Upper lobe of left lung (tissue), 6 donors: Measurements from ENCODE around the gene PRND. TPM values are rescaled to one million over a fixed set of nuclear protein-coding genes. Genes with fewer than 3 reads are reported as not detected.

ENCODE experiments used
- ATAC-seq, 2 donors: fragments of 200-7000 bp; cut with Tn5 transposase; one replicate each; pipeline ENCODE4 v1.9.1; 2022; ENCODE audit warnings: mild to moderate bottlenecking in 2 of 2, moderate library complexity in 2 of 2; ENCODE audit not compliant: low FRiP score in 2 of 2
- DNase-seq, 2 donors: peaks; one replicate each; pipeline ENCODE4 v3.0.0-alpha.2; 2019 to 2020
- H3K27ac ChIP-seq, 4 donors: fragments of 200-600 bp; sonication (generic); one replicate each; pipeline ENCODE4 v1.5.1; 2016 to 2019
- H3K27me3 ChIP-seq, 4 donors: fragments of 200-600 bp; sonication (generic); one replicate each; pipeline ENCODE4 v1.5.1; 2017 to 2019
- H3K36me3 ChIP-seq, 4 donors: fragments of 200-600 bp; sonication (generic); one replicate each; pipeline ENCODE4 v1.5.1; 2016 to 2019
- H3K4me1 ChIP-seq, 4 donors: fragments of 200-600 bp; sonication (generic); one replicate each; pipeline ENCODE4 v1.5.1; 2018 to 2019
- H3K4me3 ChIP-seq, 4 donors: fragments of 200-600 bp; sonication (generic); one replicate each; pipeline ENCODE4 v1.5.1; 2017 to 2019; ENCODE audit warnings: mild to moderate bottlenecking in 2 of 4, moderate library complexity in 1 of 4
- H3K9me3 ChIP-seq, 4 donors: fragments of 200-600 bp; sonication (generic); one replicate each; pipeline ENCODE4 v1.5.1; 2018 to 2019
- CTCF ChIP-seq, 6 experiments: fragments of 450-650 bp in 4 of 6; fragments of 200-600 bp in 2 of 6; sonication (generic) in 2 of 6; IDR thresholded peaks; one replicate each; pipeline ENCODE4 v1.5.1; 2016 to 2019; ENCODE audit warnings: antibody characterized with exemption in 6 of 6
- EP300 ChIP-seq, 4 donors: sonication (generic); formaldehyde crosslinking; IDR thresholded peaks; one replicate each; pipeline ENCODE4 v1.5.1; 2017; ENCODE audit warnings: antibody characterized with exemption in 4 of 4, control low read depth in 2 of 4
- POLR2A ChIP-seq, 4 donors: fragments of 450-650 bp; IDR thresholded peaks; one replicate each; pipeline ENCODE4 v1.5.1; 2016 to 2017; ENCODE audit warnings: antibody characterized with exemption in 4 of 4, mild to moderate bottlenecking in 2 of 4
- POLR2AphosphoS5 ChIP-seq, 2 donors: sonication (generic); formaldehyde crosslinking; IDR thresholded peaks; one replicate each; pipeline ENCODE4 v1.5.1; 2017; ENCODE audit warnings: antibody characterized with exemption in 2 of 2
- whole genome bisulfite sequencing, 2 donors: methylation state at CpG; one replicate each; pipeline ENCODE4 v1.1.5; 2017 to 2018; 5-methylcytosine and 5-hydroxymethylcytosine counted together
- total RNA-seq, 6 donors: library from RNA; depleted of rRNA in 4 of 6; stranded (reverse); fragments of >200 nt in 4 of 6; gene quantifications; one replicate each; pipeline versions ENCODE4 v1.1.0 to v1.2.1, GENCODE V29; 2016 to 2021
- donor health status: DM: no; HTN: no; CAD: no; lungs with moderate emphysema.
- donor health status: DM: no; HTN: yes; CAD: no; lungs with severe emphysema.

The PRND gene
- total RNA-seq, 6 donors from 2014 or later, result 0.20 TPM; not detected in 5

- Histone ChIP-seq H3K27ac (no peak overlapping the region), H3K27me3 (no peaks in the 10 kb centered on the region), H3K4me1 (no peaks in the 10 kb centered on the region), H3K4me3 (no peak overlapping the region), H3K9me3 (no peaks in the 10 kb centered on the region), H3K36me3 (no peaks in the 10 kb centered on the region)
- no peak for ATAC-seq
- TF ChIP-seq CTCF (IDR thresholded peaks at IDR 0.05), result no peak
- TF ChIP-seq POLR2AphosphoS5 (IDR thresholded peaks at IDR 0.05), result no peak
- TF ChIP-seq EP300 (IDR thresholded peaks at IDR 0.05), result no peak
- TF ChIP-seq POLR2A (IDR thresholded peaks at IDR 0.05), result no peak
- no peak for DNase-seq
- 95 to 96% methylated on average over 8 of the region's 8 CpGs for WGBS, 2 donors
These were observed 16.3 kb downstream of the PRND start for GRCh38 chr20:4737857-4738627.

GRCh38 chr20:4740774-4741431 lies 19.2 kb downstream of the PRND start:
- H3K4me3 ChIP-seq, result no peak overlapping the region
- peak; percentile 50 to 84 (median 52) for TF ChIP-seq CTCF (IDR thresholded peaks at IDR 0.05)
- TF ChIP-seq EP300 (IDR thresholded peaks at IDR 0.05), result no peak
- TF ChIP-seq POLR2AphosphoS5 (IDR thresholded peaks at IDR 0.05), result no peak
- H3K36me3 ChIP-seq, result no peaks in the 10 kb centered on the region
- no peaks in the 10 kb centered on the region for H3K27me3 ChIP-seq
- H3K4me1 ChIP-seq, result no peaks in the 10 kb centered on the region
- H3K9me3 ChIP-seq, result no peaks in the 10 kb centered on the region
- 37 to 38% methylated on average over 10 of the region's 10 CpGs for WGBS, 2 donors
- H3K27ac ChIP-seq, result no peak overlapping the region
- DNase-seq (peak in 1 of 2 donors; percentile 41), ATAC-seq (peak; percentile 58 to 72)

- H3K4me1 ChIP-seq, result no peaks in the 10 kb centered on the region
- no peaks in the 10 kb centered on the region for H3K36me3 ChIP-seq
- WGBS, 2 donors, result 46 to 53% methylated on average over 6 of the region's 6 CpGs
- no peak overlapping the region for H3K27ac ChIP-seq
- H3K27me3 ChIP-seq, result no peaks in the 10 kb centered on the region
- TF ChIP-seq EP300 (IDR thresholded peaks at IDR 0.05) (no peak), CTCF (IDR thresholded peaks at IDR 0.05) (no peak), POLR2AphosphoS5 (IDR thresholded peaks at IDR 0.05) (no peak), POLR2A (IDR thresholded peaks at IDR 0.05) (no peak)
- H3K4me3 ChIP-seq, result no peak overlapping the region
- no peaks in the 10 kb centered on the region for H3K9me3 ChIP-seq
- no peak for DNase-seq
- ATAC-seq, result no peak
These were observed 27.1 kb downstream of the PRND start for GRCh38 chr20:4748847-4749246.

GRCh38 chr20:4749326-4749725 lies 27.6 kb downstream of the PRND start:
- DNase-seq, result no peak
- no peak for ATAC-seq
- no peak overlapping the region for H3K4me3 ChIP-seq
- no peak overlapping the region for H3K27ac ChIP-seq
- H3K4me1 ChIP-seq, result no peaks in the 10 kb centered on the region
- TF ChIP-seq POLR2AphosphoS5 (IDR thresholded peaks at IDR 0.05), result no peak
- no peak for TF ChIP-seq CTCF (IDR thresholded peaks at IDR 0.05)
- TF ChIP-seq EP300 (IDR thresholded peaks at IDR 0.05), result no peak
- TF ChIP-seq POLR2A (IDR thresholded peaks at IDR 0.05), result no peak
- 65 to 80% methylated on average over 2 to 4 of the region's 4 CpGs for WGBS, 2 donors
- no peaks in the 10 kb centered on the region for H3K36me3 ChIP-seq
- no peaks in the 10 kb centered on the region for H3K9me3 ChIP-seq
- no peaks in the 10 kb centered on the region for H3K27me3 ChIP-seq
